HG03571 (cell line): ENCODE data around the gene MAP3K7CL.
A peak's percentile ranks its signal among the peaks of the same experiment; 100 is the strongest.
"Not testable (repeated sequence)": the region's sequence is repeated elsewhere in the genome, so short reads cannot be mapped to it uniquely, and the experiment has no call there.

Experiments
- ATAC-seq: cut with Tn5 transposase; IDR thresholded peaks from one replicate; pipeline ENCODE4 v1.9.1; 2021; ENCODE audit not compliant: unreplicated experiment

The MAP3K7CL gene

DNA sequence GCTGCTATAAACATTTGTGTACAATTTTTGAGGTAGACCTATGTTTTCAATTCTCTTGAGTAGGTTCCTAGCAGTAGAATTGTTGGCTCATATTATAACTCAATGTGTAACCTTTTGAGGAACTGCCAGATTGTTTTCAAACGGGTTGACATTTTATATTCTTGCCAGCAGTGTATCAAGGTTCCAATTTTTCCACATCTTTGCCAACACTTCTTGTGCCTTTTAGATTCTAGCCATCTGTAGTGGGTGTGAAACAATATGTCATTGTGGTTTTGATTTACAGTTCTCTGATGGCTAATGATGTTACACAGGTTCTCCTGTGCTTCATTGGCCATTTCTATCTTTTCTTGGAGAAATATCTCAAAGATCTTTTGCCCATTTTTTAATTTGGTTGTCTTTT is 36.4 kb downstream of the MAP3K7CL start:
- no peak for ATAC-seq

GRCh38 chr21:29167481-29167880 is 37.0 kb downstream of the MAP3K7CL start:
- not testable (repeated sequence) for ATAC-seq

DNA sequence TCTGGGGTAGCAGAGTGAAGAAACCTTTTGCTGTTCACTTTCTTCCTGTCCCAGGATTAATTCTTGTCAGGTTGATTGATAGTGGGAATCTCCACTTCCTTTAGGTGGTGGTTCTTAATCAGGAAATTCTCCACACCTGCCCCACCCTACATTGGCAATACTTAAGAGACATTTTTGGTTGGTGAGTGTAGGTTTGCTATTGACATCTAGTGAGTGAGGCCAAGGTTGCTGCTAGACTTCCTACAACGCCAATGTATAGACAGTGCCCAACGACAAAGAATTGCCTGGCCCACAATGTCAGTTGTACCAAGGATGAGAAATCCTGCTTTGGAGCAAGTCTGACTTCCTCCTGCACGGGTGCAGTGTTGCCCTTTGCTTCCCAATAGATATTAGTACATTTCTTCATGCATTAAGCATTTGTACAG is 38.5 kb downstream of the MAP3K7CL start:
- ATAC-seq = no peak

DNA sequence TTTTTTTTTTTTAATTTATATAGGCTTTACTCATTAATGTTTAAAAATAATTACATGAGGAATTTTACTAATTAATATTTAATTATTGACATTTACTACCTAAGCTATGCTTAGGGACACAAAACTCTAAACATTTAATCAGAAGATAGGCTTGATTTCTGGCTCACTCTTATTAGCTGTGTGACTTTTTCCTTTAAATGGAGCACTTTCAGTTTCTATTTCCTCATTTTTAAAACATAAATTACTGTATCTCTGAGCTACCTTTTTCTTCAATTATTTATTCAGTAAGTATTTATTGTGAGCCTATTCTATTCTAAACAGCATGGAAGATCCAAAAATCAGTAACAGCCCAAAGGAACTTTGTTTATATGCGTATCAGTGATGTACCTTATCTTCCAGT is 40.5 kb downstream of the MAP3K7CL start:
- no peak for ATAC-seq

DNA sequence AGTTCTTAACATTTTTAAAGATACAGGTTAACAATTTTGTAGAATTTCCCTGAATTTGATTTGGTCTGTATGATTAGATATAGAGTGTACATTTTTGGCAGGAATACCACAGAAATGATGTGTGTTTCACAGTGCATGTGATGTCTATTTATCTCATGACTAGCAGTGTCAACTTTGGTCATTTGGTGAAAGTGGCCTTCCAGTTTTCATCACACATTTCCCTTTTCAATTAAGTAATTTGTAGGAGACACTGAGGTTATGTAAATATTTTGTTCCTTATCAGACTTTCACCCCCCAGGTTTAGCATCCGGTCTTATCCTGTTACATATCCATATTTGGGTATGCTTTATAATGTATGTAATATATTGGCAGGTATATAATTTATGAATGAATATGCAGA is 41.8 kb downstream of the MAP3K7CL start:
- ATAC-seq = no peak

DNA sequence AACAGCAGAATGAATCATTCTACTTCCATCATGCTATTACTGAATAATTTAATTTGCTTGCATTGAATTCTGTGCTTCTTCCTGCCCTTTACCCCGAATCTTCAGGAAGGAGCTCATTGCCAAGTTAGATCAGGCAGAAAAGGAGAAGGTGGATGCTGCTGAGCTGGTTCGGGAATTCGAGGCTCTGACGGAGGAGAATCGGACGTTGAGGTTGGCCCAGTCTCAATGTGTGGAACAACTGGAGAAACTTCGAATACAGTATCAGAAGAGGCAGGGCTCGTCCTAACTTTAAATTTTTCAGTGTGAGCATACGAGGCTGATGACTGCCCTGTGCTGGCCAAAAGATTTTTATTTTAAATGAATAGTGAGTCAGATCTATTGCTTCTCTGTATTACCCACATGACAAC is 44.2 kb downstream of the MAP3K7CL start:
- no peak for ATAC-seq

DNA sequence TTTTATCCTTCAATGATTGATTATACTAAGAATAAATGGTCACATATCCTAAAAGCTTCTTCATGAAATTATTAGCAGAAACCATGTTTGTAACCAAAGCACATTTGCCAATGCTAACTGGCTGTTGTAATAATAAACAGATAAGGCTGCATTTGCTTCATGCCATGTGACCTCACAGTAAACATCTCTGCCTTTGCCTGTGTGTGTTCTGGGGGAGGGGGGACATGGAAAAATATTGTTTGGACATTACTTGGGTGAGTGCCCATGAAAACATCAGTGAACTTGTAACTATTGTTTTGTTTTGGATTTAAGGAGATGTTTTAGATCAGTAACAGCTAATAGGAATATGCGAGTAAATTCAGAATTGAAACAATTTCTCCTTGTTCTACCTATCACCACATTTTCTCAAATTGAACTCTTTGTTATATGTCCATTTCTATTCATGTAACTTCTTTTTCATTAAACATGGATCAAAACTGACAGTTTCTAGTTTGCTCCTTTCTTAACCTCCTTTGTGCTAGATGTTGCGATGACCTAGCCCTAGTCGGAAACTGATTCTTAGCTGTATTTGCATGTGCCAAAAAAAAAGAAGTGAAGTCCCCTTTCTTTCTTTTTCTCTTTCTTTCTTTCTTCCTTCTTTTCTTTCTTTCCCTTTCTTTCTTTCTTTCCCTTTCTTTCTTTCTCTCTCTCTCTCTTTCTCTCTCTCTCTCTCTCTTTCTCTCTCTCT is 45.1 kb downstream of the MAP3K7CL start:
- ATAC-seq = no peak

- ATAC-seq = no peak
These were observed 46.2 kb downstream of the MAP3K7CL start for GRCh38 chr21:29176471-29177120.

- peak; percentile 52 for ATAC-seq
These were observed 47.4 kb downstream of the MAP3K7CL start for GRCh38 chr21:29177800-29178199.

- no peak for ATAC-seq
These were observed 48.5 kb downstream of the MAP3K7CL start for GRCh38 chr21:29178926-29179325.

DNA sequence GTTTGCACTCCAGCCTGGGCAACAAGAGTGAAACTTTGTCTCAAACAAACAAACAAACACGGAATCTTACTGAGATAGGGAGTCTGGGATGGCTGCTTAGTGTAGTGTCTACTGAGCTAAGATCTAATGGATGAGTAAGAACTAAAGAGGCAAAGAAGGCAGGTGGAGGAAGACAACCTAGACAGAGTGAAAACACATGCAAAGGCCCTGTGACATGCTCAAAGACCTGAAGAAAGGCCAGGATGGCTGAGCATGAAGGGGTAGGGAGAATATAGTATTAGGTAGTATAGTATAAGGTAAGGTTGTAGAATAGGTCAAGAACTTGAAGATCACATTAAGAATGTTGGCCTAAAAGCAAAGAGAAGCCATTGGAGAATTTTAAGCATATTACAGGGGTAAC is 49.1 kb downstream of the MAP3K7CL start:
- no peak for ATAC-seq

DNA sequence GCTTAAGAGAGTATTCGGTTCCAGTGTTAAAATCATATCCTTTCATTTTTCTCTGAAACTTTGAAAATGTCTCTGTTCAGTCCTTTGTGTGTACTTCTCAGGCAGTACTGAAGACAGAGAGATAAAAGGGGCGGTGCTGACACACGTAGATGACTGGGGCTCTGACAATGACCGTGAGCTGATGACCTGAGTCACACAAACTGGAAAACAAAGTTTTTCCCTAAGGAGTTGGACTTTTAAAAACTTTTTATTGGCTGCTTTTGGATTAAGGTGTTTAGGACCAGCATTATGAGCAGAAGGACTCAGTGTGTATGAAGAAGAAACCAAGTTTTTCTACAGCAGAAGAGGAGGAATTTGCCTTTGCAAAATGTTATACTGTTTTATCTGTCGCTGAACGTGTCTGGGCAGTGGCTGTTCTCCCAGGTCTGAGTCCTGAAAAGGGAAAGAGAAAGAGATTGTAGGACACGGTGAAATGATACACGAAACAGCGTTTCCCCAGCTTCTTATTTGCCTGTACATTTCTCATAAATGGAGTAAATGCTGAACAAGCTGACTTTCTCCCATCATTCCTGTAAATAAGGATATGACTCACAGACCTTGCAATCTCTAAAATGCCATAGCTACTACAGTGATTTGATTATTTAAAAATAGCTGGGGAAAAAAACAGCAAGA is 51.5 kb downstream of the MAP3K7CL start:
- ATAC-seq = no peak

- no peak for ATAC-seq
These were observed 52.2 kb downstream of the MAP3K7CL start for GRCh38 chr21:29182691-29183092.

- no peak for ATAC-seq
These were observed 53.6 kb downstream of the MAP3K7CL start for GRCh38 chr21:29184037-29184436.

GRCh38 chr21:29185172-29185571 is 54.7 kb downstream of the MAP3K7CL start:
- ATAC-seq = no peak

DNA sequence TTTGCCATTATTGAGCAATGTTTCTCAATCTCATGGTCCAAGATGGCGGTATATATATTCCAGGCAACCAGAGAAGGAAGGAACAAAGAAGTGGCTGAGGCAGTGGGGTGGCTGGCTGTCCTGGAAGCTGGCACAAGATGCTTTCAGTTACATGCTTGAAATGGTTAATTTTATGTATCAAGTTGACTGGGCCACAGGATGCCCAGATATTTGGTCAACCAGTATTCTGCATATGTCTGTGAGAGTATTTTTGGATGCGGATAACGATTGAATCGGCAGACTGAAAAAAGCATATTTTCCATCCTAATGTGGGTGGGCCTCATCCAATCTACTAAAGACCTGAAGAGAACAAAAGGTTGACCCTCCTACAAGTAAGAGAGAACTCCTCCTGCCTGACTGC is 55.2 kb downstream of the MAP3K7CL start:
- no peak for ATAC-seq

DNA sequence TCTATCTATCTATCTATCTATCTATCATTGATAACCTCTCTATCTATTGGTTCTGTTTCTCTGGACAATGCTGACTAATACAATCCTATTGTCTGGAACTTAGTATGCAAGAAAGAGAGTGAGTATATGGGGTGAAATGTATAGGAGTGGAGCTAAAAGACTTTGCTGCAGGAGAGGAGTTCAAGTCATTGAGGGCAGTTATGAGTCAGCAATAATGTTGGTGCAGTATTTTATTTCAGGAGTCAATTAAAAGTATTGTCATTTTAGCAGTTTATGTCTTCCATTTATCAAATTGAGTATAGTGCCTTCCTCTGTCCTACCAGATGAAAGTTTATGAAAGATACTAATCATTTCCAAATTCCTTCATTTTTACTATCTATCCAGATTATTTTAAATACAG is 55.8 kb downstream of the MAP3K7CL start:
- no peak for ATAC-seq

GRCh38 chr21:29187944-29188343 is 57.5 kb downstream of the MAP3K7CL start:
- no peak for ATAC-seq

GRCh38 chr21:29189353-29189752 is 58.9 kb downstream of the MAP3K7CL start:
- no peak for ATAC-seq

DNA sequence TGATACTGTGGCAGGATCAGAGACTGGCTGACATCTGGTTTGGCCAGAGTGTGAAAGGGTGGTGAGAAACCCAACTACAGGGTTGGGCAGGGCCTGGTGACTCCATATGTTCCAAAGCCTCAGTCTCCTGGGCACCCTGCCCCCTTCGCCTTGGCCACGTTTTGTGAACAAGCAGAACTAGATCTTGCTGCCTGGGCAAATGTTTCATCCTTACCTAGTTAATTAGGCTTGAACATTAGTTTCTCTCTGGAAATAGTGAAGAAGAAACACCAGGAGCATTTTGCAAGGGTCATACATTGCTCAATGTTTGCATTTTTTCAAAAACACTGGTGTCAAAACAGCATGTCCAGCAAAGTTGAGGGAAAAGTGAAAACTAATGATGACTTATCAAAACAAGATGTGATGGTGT is 60.5 kb downstream of the MAP3K7CL start:
- no peak for ATAC-seq

DNA sequence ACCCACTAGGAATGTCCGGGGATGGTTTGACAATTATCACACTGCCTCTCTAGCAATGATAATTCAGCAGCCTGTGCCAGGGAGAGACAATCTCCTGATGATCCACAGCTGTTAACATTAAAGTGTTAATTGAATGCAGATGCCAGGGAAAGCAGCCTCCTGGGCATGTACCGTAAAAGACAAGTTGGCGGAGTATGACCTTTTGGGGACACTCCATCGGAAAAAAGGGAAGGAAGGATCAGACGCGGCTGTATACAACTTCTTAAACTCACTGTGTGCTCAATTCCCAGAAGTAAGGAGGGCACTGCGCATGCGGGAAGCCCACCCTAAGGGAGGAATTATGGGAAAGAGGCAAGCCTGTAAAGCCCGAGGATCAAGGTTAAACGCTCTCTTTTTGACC is 62.6 kb downstream of the MAP3K7CL start:
- ATAC-seq = no peak

GRCh38 chr21:29193901-29194300 is 63.5 kb downstream of the MAP3K7CL start:
- ATAC-seq = no peak
